GM12872 (cell line): ENCODE measurements around the gene DPP6.

Experiments used
- TF ChIP-seq, protein P1 (sequence below): IDR thresholded peaks from 3 replicates; pipeline ENCODE4 v1.5.1; 2011; ENCODE audit warnings: low read depth, mild to moderate bottlenecking, low read length, moderate library complexity; ENCODE audit not compliant: insufficient read depth

The DPP6 gene

DNA sequence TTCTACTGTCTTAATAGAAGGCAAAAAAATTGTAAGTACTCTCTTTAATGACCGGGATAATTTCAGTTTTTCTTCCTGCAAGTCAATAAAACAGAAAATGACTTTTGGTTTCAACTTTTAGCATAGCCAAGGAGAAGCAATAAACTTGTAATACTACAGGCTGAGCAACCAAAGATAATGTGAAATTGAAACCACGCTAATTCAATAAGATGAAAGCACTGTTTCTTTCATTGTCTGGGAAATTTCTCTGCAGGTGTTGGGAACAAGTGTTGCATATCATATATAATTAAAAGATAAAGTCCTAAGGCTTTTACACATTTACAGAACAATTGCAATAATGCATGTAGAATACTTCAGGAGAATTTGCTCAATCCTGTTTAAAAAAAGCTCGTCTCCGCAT is 488.4 kb downstream of the DPP6 start:
- TF ChIP-seq, protein P1, sequence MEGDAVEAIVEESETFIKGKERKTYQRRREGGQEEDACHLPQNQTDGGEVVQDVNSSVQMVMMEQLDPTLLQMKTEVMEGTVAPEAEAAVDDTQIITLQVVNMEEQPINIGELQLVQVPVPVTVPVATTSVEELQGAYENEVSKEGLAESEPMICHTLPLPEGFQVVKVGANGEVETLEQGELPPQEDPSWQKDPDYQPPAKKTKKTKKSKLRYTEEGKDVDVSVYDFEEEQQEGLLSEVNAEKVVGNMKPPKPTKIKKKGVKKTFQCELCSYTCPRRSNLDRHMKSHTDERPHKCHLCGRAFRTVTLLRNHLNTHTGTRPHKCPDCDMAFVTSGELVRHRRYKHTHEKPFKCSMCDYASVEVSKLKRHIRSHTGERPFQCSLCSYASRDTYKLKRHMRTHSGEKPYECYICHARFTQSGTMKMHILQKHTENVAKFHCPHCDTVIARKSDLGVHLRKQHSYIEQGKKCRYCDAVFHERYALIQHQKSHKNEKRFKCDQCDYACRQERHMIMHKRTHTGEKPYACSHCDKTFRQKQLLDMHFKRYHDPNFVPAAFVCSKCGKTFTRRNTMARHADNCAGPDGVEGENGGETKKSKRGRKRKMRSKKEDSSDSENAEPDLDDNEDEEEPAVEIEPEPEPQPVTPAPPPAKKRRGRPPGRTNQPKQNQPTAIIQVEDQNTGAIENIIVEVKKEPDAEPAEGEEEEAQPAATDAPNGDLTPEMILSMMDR, result no peak

DNA sequence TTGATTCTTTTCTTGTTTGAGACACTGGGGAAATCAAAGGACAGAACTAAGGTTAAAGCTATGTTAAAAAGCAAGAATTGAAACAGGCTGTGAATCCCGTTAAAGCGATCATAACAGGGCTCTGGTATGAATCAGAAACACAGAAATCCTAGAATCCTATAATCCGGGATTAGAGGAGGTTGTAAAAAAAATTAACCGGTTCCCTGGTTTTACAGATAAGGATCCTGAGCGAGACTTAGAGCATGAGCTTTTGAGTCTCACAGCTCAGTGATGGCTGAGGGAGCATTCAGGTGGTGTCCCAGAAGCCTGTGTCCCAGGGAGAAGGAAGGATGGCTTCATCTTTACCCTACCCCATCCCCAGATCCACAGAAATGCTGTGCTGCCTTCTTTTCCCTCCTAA is 489.4 kb downstream of the DPP6 start:
- TF ChIP-seq, protein P1, result no peak

DNA sequence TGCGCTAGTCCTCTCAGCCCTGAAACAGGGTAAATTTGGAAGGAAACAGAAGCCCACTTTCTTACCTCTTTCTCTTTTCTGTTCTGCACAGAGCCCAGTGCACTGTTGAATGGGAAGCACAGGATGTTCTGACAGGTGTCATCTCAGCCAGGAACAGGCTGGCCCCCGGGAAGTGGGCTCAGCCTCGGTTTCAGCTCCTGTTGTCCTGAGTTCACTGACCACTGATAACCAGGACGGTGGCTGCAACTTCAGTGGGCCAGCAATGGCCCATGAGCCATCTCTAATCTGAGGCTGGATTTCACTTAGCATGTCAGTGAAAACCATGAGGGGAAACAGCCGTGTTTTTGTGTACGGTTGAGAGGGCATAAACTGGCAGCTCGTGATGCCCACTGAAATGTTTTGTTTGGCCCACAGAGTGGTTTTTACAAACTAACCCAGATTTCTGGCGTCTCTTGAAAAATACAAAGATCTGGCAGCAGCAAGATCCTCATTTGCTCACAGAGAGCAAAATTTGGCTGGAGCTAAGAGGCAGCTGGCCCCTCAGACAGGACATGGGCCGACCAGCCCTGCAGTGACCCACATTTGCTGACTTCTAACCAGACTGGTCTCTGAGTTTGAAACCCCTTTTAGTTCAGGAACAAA is 494.9 kb downstream of the DPP6 start:
- TF ChIP-seq, protein P1, result no peak

DNA sequence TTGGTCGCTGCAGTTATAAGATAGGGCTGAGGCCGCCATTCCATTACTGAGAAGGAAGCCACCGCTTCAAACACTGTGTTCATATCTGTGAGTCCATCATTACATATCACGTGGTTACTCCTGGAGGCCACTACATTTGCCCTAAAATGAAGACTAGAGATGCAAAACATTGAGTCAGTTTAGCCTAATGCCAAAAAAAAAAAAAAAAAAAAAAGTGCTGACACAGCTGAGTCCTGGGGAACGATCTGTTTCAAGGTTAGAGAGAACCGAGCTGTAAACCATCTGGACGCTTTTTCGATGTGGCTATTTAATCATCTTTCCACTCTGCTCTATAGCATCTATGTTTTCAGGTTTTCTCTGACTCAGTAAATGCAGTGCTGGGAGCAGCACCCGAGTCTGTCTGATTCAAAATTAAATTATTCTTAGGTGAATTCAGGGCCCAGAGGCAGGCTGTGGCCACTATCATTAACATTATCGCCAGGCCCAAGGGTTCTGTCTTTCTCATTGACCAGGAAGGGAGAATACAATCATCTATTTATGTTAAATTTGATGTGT is 501.6 kb downstream of the DPP6 start:
- TF ChIP-seq, protein P1, result no peak

DNA sequence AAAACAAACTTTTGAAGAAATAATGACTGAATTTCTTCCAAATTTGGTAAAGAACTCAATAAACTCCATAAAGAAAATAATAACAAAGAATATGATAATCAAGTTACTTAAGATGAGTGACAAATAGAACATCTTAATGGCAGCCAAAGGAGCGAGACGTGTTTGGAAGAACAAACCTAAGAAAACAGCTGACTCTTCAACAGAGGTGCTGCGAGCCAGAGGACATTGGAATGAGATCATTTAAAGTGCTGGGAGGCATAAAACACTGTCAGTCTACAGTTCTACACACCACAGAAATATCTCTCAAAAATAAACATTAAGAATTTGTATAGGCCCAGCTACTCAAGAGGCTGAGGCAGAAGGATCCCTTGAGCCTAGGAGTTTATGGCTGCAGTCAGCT is 507.3 kb downstream of the DPP6 start:
- TF ChIP-seq, protein P1, result no peak

DNA sequence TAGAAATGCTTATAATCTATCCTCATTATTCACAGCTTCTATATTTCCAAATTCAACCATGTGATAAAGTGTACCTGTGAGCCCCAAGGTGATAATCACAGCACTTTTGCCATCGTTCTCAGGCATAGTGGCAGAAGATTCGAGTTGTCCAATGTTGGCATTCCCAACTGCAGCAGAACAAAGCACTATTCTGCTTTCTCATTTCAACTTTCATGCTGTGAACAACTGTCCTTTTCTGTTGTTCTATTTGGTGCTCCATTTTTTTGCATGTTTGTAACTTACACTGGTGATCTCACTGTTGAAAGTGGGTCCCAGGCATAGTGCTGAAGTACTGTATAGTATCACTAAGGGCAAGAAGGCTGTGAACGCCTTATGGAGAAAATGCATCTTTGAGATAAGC is 512.5 kb downstream of the DPP6 start:
- TF ChIP-seq, protein P1, result no peak

DNA sequence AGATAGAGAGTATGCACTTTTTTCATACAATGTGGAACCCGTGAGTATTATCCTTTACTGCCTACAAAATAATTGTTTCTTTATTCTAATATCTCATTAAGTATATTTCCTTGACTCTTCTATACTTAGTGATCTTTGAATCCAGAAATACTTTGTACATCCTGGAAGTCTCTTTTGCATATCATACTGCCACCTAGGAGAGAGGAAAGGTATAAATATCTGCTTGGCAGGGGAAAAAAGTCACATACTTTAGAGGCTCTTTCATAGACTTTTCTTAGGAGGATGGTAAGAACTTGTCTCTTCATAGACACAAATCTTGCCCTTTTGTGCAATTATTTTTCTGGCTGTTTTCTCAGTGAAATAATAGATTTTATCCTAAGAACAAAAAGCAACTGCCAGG is 514.7 kb downstream of the DPP6 start:
- TF ChIP-seq, protein P1, result no peak

DNA sequence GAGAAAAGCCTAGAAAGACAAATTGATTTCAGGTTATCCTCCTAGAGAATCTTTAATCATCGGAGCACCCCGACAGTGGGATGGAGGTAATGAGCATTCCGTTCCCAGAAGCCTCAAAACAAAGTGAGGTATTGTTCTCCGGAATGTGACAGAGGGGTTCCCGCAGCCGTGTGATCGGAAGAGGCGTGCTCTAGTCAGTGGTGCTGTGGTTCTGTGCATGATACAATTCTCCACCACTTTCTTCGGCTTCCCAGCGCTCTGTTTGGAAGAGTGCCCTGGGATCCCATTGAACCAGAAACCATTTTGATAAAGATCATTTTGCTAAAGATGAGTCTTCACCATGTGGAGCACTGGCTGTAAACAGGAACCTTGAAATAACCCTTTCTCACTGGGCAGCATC is 516.1 kb downstream of the DPP6 start:
- TF ChIP-seq, protein P1, result no peak
